ENCODE results near the gene RNF213. TPM values are rescaled to one million over a fixed set of nuclear protein-coding genes. Genes with fewer than 3 reads are reported as not detected.

The RNF213 gene
- total RNA-seq, 2 donors from 2014 or later = 150 to 174 TPM

DNA sequence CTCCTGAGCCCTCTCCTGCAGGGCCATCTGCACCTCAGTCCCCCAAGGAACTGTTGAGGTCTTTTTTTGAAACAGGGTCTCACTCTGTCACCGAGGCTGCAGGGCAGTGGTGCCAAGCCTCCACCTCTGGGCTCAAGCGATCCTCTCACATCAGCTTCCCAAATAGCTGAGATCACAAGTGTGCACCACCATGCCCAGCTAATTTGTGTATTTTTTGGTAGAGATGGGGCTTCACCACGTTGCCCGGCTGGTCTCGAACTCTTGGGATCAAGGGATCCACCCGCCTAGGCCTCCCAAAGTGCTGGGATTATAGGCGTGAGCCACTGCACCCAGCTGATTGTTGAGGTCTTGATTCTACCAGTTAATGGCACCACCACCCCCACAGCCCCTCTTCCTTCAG lies 126.4 kb downstream of the RNF213 start:
- Histone ChIP-seq H3K27ac (no peak overlapping the region), H3K4me3 (no peak overlapping the region), H3K9me3 (no peaks in the 10 kb centered on the region), H3K36me3 (peaks cover 75% of the 10 kb centered on the region), H3K4me1 (ENCODE audit: control insufficient read depth in 1 of 2, low read depth in 2 of 2) (no peaks in the 10 kb centered on the region), H3K27me3 (replicated peaks; ENCODE audit: insufficient read depth) (no peaks in the 10 kb centered on the region)
- no peak for DNase-seq (ENCODE audit: low spot score)
- TF ChIP-seq CTCF (IDR thresholded peaks at IDR 0.05) = no peak
- no peak for ATAC-seq (ENCODE audit: insufficient number of reproducible peaks, low FRiP score, low read depth)

DNA sequence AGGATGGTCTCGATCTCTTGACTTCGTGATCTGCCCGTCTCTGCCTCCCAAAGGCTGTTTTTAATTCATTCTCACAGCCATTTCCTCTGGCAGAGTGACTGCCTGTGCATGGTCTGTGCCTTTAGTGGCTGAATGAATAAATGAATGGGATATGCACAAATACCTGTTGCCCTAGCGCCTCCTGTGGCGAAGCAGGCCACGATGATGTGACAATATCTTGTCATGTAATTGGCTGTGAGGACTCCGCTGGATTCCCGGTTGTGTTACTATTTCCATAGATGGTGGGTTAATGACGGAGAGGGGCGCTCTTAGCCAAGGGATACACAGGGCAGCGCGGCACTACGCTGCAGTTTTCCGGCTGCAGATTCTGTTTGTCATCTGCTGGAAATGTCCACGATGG lies 127.5 kb downstream of the RNF213 start:
- Histone ChIP-seq H3K9me3 (no peaks in the 10 kb centered on the region), H3K27me3 (replicated peaks; ENCODE audit: insufficient read depth) (no peaks in the 10 kb centered on the region), H3K4me3 (no peak overlapping the region), H3K27ac (no peak overlapping the region), H3K4me1 (ENCODE audit: control insufficient read depth in 1 of 2, low read depth in 2 of 2) (no peaks in the 10 kb centered on the region), H3K36me3 (peaks cover 81% of the 10 kb centered on the region)
- no peak for TF ChIP-seq CTCF (IDR thresholded peaks at IDR 0.05)
- DNase-seq (ENCODE audit: low spot score) (no peak), ATAC-seq (ENCODE audit: insufficient number of reproducible peaks, low FRiP score, low read depth) (no peak)

GRCh38 chr17:80388601-80389000 lies 127.9 kb downstream of the RNF213 start:
- no peak for TF ChIP-seq CTCF (IDR thresholded peaks at IDR 0.05)
- DNase-seq (ENCODE audit: low spot score) (no peak), ATAC-seq (ENCODE audit: insufficient number of reproducible peaks, low FRiP score, low read depth) (no peak)
- no peaks in the 10 kb centered on the region for H3K9me3 ChIP-seq
- H3K36me3 ChIP-seq = peaks cover 79% of the 10 kb centered on the region
- no peak overlapping the region for H3K27ac ChIP-seq
- H3K4me1 ChIP-seq (ENCODE audit: control insufficient read depth in 1 of 2, low read depth in 2 of 2) = no peaks in the 10 kb centered on the region
- H3K4me3 ChIP-seq = no peak overlapping the region
- no peaks in the 10 kb centered on the region for H3K27me3 ChIP-seq (replicated peaks; ENCODE audit: insufficient read depth)

- Histone ChIP-seq H3K4me3 (no peak overlapping the region), H3K4me1 (ENCODE audit: control insufficient read depth in 1 of 2, low read depth in 2 of 2) (no peaks in the 10 kb centered on the region), H3K9me3 (no peaks in the 10 kb centered on the region), H3K27ac (no peak overlapping the region), H3K27me3 (replicated peaks; ENCODE audit: insufficient read depth) (no peaks in the 10 kb centered on the region), H3K36me3 (peaks cover 75% of the 10 kb centered on the region)
- ATAC-seq (ENCODE audit: insufficient number of reproducible peaks, low FRiP score, low read depth) (no peak), DNase-seq (ENCODE audit: low spot score) (no peak)
- no peak for TF ChIP-seq CTCF (IDR thresholded peaks at IDR 0.05)
Measured at GRCh38 chr17:80389011-80389995, 128.7 kb downstream of the RNF213 start.

GRCh38 chr17:80393241-80393890 lies 132.7 kb downstream of the RNF213 start:
- Histone ChIP-seq H3K36me3 (peaks cover 56% of the 10 kb centered on the region), H3K27ac (no peak overlapping the region)

More at GRCh38 chr17:80393241-80393890, 132.7 kb downstream of the RNF213 start:
- H3K4me1 ChIP-seq (ENCODE audit: control insufficient read depth in 1 of 2, low read depth in 2 of 2) = no peaks in the 10 kb centered on the region
- H3K9me3 ChIP-seq = no peaks in the 10 kb centered on the region
- ATAC-seq (ENCODE audit: insufficient number of reproducible peaks, low FRiP score, low read depth) (no peak), DNase-seq (ENCODE audit: low spot score) (no peak)
- no peak overlapping the region for H3K4me3 ChIP-seq
- no peak for TF ChIP-seq CTCF (IDR thresholded peaks at IDR 0.05)
- H3K27me3 ChIP-seq (replicated peaks; ENCODE audit: insufficient read depth) = no peaks in the 10 kb centered on the region
